GM18498 (cell line): Measurements from ENCODE around the gene TMEM63B.
"Not testable (repeated sequence)": the region's sequence is repeated elsewhere in the genome, so short reads cannot be mapped to it uniquely, and the experiment has no call there.

Experiments used
- ATAC-seq: cut with Tn5 transposase; IDR thresholded peaks from one replicate; pipeline ENCODE4 v1.9.1; 2021; ENCODE audit warnings: mild to moderate bottlenecking, moderate library complexity; ENCODE audit not compliant: unreplicated experiment

The TMEM63B gene

GRCh38 chr6:44169154-44169553 lies 41.8 kb downstream of the TMEM63B start:
- no peak for ATAC-seq

GRCh38 chr6:44169886-44170570 lies 42.7 kb downstream of the TMEM63B start:
- ATAC-seq: no peak

GRCh38 chr6:44171899-44172546 lies 44.7 kb downstream of the TMEM63B start:
- no peak for ATAC-seq

GRCh38 chr6:44172731-44173500 lies 45.6 kb downstream of the TMEM63B start:
- ATAC-seq: peak; percentile 72

GRCh38 chr6:44176130-44176761 lies 48.9 kb downstream of the TMEM63B start:
- ATAC-seq: no peak

GRCh38 chr6:44176762-44177509 lies 49.6 kb downstream of the TMEM63B start:
- peak; percentile 49 for ATAC-seq

GRCh38 chr6:44177691-44178423 lies 50.5 kb downstream of the TMEM63B start:
- no peak for ATAC-seq

- ATAC-seq: no peak
Measured at GRCh38 chr6:44178424-44179071, 51.2 kb downstream of the TMEM63B start.

- no peak for ATAC-seq
Measured at GRCh38 chr6:44179072-44179536, 51.8 kb downstream of the TMEM63B start.

GRCh38 chr6:44179648-44180047 lies 52.3 kb downstream of the TMEM63B start:
- ATAC-seq: no peak

- ATAC-seq: no peak
Measured at GRCh38 chr6:44180406-44180805, 53.1 kb downstream of the TMEM63B start.

- no peak for ATAC-seq
Measured at GRCh38 chr6:44180886-44181285, 53.5 kb downstream of the TMEM63B start.

GRCh38 chr6:44181784-44182183 lies 54.4 kb downstream of the TMEM63B start:
- ATAC-seq: not testable (repeated sequence)

GRCh38 chr6:44182911-44183390 lies 55.6 kb downstream of the TMEM63B start:
- no peak for ATAC-seq

- no peak for ATAC-seq
Measured at GRCh38 chr6:44183783-44184182, 56.4 kb downstream of the TMEM63B start.

- not testable (repeated sequence) for ATAC-seq
Measured at GRCh38 chr6:44185356-44185755, 58.0 kb downstream of the TMEM63B start.

GRCh38 chr6:44185953-44186634 lies 58.7 kb downstream of the TMEM63B start:
- ATAC-seq: no peak

- no peak for ATAC-seq
Measured at GRCh38 chr6:44186635-44187025, 59.3 kb downstream of the TMEM63B start.

GRCh38 chr6:44188819-44189218 lies 61.5 kb downstream of the TMEM63B start:
- ATAC-seq: no peak
